Measurements from ENCODE around the gene RNF144A. TPM values are rescaled to one million over a fixed set of nuclear protein-coding genes. Genes with fewer than 3 reads are reported as not detected.
"Not testable (repeated sequence)": the region's sequence is repeated elsewhere in the genome, so short reads cannot be mapped to it uniquely, and the experiment has no call there.

RNF144A gene
- total RNA-seq, 1 experiment from 2014 or later: 9.5 TPM

DNA sequence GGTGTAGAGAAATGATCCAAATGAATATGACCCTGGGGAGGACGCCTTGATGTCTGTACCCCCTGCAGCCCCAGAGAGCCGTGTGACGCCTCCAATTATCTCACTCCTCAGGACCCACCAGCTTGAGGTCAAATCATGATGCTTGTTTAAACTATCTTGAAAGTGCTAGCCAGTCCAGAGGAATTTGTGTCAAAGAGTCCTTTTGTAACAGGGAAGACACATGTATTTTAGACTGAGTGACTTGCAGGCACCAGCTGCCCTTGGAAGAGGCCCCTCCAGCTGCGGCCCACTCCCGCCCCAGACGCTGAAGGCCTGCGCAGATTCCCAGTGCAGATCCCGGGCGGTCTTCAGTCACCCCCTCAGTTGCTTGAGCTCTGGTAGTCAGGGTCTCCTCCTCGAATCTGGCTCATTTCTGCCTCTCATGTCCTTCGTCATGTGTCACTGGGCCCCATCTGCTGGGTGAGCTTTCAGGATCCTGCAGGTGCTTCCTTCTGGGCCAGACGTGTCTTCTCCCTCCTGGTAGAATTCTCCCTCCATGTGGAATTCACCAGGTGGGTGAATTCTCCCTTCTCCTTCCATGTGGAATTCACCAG, 77.4 kb downstream of the RNF144A start:
- POLR2A ChIA-PET (ENCODE audit: unreplicated experiment): interaction anchor here (0.5 kb wide), 1 partner anchor 11 kb away, joined by 8 read pairs; no protein-coding TSS in a partner anchor
- Histone ChIP-seq H4K20me1 (ENCODE audit: low read length) (no peaks in the 10 kb centered on the region), H3K36me3 (ENCODE audit: low read depth, low read length) (no peaks in the 10 kb centered on the region), H3K4me3 (ENCODE audit: low read length) (no peak overlapping the region), H2AFZ (ENCODE audit: low read length) (no peak overlapping the region), H3F3A (ENCODE audit: low read length, unreplicated experiment) (no peaks in the 10 kb centered on the region), H3K27ac (ENCODE audit: low read length) (peak overlapping the region; percentile 24; the same call in 1 of the 2 replicates), H3K27me3 (ENCODE audit: low read length) (no peaks in the 10 kb centered on the region), H3K4me2 (ENCODE audit: low read length) (no peak overlapping the region), H3K9me2 (replicated peaks; ENCODE audit: low read length) (no peaks in the 10 kb centered on the region), H3K9ac (ENCODE audit: low read length) (peak overlapping the region; percentile 21; the same call in 1 of the 2 replicates), H3K4me1 (ENCODE audit: insufficient read depth, low read length) (peaks cover 10% of the 10 kb centered on the region; the same call in 1 of the 2 replicates), H3K9me3 (ENCODE audit: low read length) (no peaks in the 10 kb centered on the region), H3K79me2 (ENCODE audit: low read length) (no peaks in the 10 kb centered on the region)
- BruUV-seq (replicated peaks): no TSS peak
- CTCF ChIA-PET: no interaction called here
- intact Hi-C loops (cut with micrococcal nuclease): loop anchor here (1.0 kb wide), 1 partner anchor 17 kb away; no protein-coding TSS in a partner anchor
- ATAC-seq (no peak; the same call in 1 of the 2 replicates), DNase-seq (no peak)
- TF ChIP-seq EZH2 (IDR thresholded peaks at IDR 0.05; ENCODE audit: low read length, unreplicated experiment): no peak

GRCh38 chr2:6995391-6996097, 78.3 kb downstream of the RNF144A start:
- DNase-seq (no peak), ATAC-seq (no peak)
- Histone ChIP-seq H3K4me1 (ENCODE audit: insufficient read depth, low read length) (peaks cover 10% of the 10 kb centered on the region; the same call in 1 of the 2 replicates), H3K27ac (ENCODE audit: low read length) (0 out of 2 replicates have a peak overlapping the region, but pooled peaks have one; percentile 16), H3K9me3 (ENCODE audit: low read length) (no peaks in the 10 kb centered on the region), H3K4me3 (ENCODE audit: low read length) (no peak overlapping the region), H3K27me3 (ENCODE audit: low read length) (no peaks in the 10 kb centered on the region), H3K79me2 (ENCODE audit: low read length) (no peaks in the 10 kb centered on the region), H3F3A (ENCODE audit: low read length, unreplicated experiment) (no peaks in the 10 kb centered on the region), H3K36me3 (ENCODE audit: low read depth, low read length) (no peaks in the 10 kb centered on the region), H3K9me2 (replicated peaks; ENCODE audit: low read length) (no peaks in the 10 kb centered on the region), H2AFZ (ENCODE audit: low read length) (no peak overlapping the region), H3K9ac (ENCODE audit: low read length) (no peak overlapping the region), H4K20me1 (ENCODE audit: low read length) (no peaks in the 10 kb centered on the region), H3K4me2 (ENCODE audit: low read length) (no peak overlapping the region)
- POLR2A ChIA-PET (ENCODE audit: unreplicated experiment): no interaction called here
- intact Hi-C loops (cut with micrococcal nuclease): loop anchor here (1.0 kb wide), 1 partner anchor 18 kb away; no protein-coding TSS in a partner anchor
- CTCF ChIA-PET: no interaction called here
- BruUV-seq (replicated peaks): no TSS peak
- TF ChIP-seq EZH2 (IDR thresholded peaks at IDR 0.05; ENCODE audit: low read length, unreplicated experiment) (no peak), CTCF (conservative IDR thresholded peaks at IDR 0.05; ENCODE audit: low read depth, low read length) (no peak), EZH2phosphoT487 (IDR thresholded peaks at IDR 0.05; ENCODE audit: borderline replicate concordance, low read length) (no peak)

GRCh38 chr2:6999211-6999877, 82.1 kb downstream of the RNF144A start:
- Histone ChIP-seq H3K4me2 (ENCODE audit: low read length) (no peak overlapping the region), H3K9me2 (replicated peaks; ENCODE audit: low read length) (no peaks in the 10 kb centered on the region), H3K27me3 (ENCODE audit: low read length) (no peaks in the 10 kb centered on the region), H3K27ac (ENCODE audit: low read length) (no peak overlapping the region), H4K20me1 (ENCODE audit: low read length) (no peaks in the 10 kb centered on the region), H3K9me3 (ENCODE audit: low read length) (no peaks in the 10 kb centered on the region), H2AFZ (ENCODE audit: low read length) (no peak overlapping the region), H3K4me3 (ENCODE audit: low read length) (no peak overlapping the region), H3K36me3 (ENCODE audit: low read depth, low read length) (no peaks in the 10 kb centered on the region), H3F3A (ENCODE audit: low read length, unreplicated experiment) (no peaks in the 10 kb centered on the region), H3K9ac (ENCODE audit: low read length) (no peak overlapping the region), H3K79me2 (ENCODE audit: low read length) (no peaks in the 10 kb centered on the region), H3K4me1 (ENCODE audit: insufficient read depth, low read length) (peaks cover 10% of the 10 kb centered on the region; the same call in 1 of the 2 replicates)
- CTCF ChIA-PET: no interaction called here
- POLR2A ChIA-PET (ENCODE audit: unreplicated experiment): no interaction called here
- BruUV-seq (replicated peaks): no TSS peak
- ATAC-seq: no peak
- no peak for DNase-seq
- intact Hi-C loops (cut with micrococcal nuclease): no loop called here
- TF ChIP-seq EZH2phosphoT487 (IDR thresholded peaks at IDR 0.05; ENCODE audit: borderline replicate concordance, low read length) (no peak), EZH2 (IDR thresholded peaks at IDR 0.05; ENCODE audit: low read length, unreplicated experiment) (no peak), CTCF (conservative IDR thresholded peaks at IDR 0.05; ENCODE audit: low read depth, low read length) (no peak)

DNA sequence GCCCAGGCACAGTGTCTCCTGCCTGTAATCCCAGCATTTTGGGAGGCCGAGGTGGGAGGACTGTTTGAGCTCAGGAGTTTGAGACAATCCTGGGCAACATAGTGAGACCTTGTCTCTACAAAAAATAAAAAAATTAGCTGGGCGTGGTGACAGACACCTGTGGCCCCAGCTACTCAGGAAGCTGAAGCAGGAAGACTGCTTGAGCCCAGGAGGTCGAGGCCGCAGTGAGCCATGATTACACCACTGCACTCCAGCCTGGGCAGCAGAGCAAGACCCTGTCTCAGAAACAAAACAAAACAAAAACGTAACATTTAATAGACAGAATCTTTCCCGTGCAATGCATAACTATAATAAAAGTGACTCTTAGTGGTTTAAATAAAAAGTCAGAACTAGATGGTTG, 84.2 kb downstream of the RNF144A start:
- H3F3A ChIP-seq (ENCODE audit: low read length, unreplicated experiment); H3K27ac ChIP-seq (ENCODE audit: low read length); H4K20me1 ChIP-seq (ENCODE audit: low read length); H3K4me3 ChIP-seq (ENCODE audit: low read length); H3K79me2 ChIP-seq (ENCODE audit: low read length); H3K9ac ChIP-seq (ENCODE audit: low read length); ATAC-seq; H3K36me3 ChIP-seq (ENCODE audit: low read depth, low read length); H3K4me1 ChIP-seq (ENCODE audit: insufficient read depth, low read length); H2AFZ ChIP-seq (ENCODE audit: low read length); POLR2A ChIA-PET (ENCODE audit: unreplicated experiment); H3K4me2 ChIP-seq (ENCODE audit: low read length); BruUV-seq (replicated peaks); DNase-seq; H3K27me3 ChIP-seq (ENCODE audit: low read length); CTCF ChIA-PET; H3K9me2 ChIP-seq (replicated peaks; ENCODE audit: low read length); intact Hi-C loops (cut with micrococcal nuclease); H3K9me3 ChIP-seq (ENCODE audit: low read length): not testable (repeated sequence)
